Measurements from ENCODE around the gene MAP4.
"Not testable (repeated sequence)": the region's sequence is repeated elsewhere in the genome, so short reads cannot be mapped to it uniquely, and the experiment has no call there.

Gene MAP4, protein sequence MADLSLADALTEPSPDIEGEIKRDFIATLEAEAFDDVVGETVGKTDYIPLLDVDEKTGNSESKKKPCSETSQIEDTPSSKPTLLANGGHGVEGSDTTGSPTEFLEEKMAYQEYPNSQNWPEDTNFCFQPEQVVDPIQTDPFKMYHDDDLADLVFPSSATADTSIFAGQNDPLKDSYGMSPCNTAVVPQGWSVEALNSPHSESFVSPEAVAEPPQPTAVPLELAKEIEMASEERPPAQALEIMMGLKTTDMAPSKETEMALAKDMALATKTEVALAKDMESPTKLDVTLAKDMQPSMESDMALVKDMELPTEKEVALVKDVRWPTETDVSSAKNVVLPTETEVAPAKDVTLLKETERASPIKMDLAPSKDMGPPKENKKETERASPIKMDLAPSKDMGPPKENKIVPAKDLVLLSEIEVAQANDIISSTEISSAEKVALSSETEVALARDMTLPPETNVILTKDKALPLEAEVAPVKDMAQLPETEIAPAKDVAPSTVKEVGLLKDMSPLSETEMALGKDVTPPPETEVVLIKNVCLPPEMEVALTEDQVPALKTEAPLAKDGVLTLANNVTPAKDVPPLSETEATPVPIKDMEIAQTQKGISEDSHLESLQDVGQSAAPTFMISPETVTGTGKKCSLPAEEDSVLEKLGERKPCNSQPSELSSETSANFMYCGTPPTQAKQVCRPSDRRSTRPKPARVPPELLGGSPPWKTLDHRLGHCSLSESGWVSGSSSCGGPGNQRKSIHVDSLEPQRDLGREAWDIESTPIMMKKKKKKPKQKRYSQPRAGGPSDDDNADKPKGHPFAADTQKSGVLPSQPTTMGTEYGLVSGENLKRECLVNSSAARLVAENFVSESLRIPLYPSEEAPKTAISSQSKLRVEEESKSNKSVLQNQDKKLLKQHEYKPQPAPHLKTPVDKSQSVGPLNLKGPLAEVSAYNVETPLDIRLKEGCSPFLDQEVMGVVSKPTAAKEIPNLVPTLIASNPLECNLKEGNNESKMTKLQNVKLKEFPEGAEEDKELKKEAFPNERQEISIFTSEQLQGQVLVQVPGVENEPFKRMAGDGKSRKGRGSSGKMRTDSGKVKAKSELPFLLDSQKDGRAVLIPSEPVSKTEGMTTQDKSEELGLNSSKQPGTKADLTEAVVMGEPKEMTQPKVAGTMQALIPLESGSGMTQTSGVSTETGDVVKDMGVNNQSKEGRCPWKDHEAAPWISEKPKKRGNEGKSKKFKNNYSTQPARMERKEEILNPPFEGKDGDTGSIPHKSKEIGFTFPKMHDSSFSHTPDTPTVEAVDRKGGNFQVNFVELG (N-terminal part only)

GRCh38 chr3:48016301-48016973 lies at the start of gene MAP4:
MAP4 (minus strand) TSS chr3:48016416; CDS start chr3:47998860, 17,556 bp downstream.
- no peak for DNase-seq

- DNase-seq = no peak
These were observed 48.8 kb upstream of the MAP4 start for GRCh38 chr3:48065035-48065434.

DNA sequence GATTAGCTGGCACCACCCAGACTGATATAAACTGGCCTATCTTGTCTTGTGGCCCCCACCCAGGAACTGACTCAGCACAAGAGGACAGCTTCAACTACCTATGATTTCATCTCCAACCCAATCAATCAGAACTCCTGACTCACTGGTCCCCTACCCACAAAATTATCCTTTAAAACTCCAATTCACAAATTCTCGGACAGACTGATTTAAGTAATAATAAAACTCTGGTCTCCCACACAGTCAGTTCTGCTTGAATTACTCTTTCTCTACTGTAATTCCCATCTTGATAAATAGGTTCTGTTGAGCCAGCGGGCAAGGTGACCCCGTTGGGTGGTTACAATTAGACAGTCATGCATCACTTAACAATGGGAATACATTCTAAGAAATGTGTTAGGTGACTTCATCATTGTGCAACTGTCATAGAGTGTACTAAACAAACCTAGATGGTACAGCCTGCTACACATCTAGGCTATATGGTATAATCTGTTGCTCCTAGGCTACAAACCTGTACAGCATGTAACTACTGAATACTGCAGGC lies 48.1 kb upstream of the MAP4 start:
- no peak for DNase-seq

DNA sequence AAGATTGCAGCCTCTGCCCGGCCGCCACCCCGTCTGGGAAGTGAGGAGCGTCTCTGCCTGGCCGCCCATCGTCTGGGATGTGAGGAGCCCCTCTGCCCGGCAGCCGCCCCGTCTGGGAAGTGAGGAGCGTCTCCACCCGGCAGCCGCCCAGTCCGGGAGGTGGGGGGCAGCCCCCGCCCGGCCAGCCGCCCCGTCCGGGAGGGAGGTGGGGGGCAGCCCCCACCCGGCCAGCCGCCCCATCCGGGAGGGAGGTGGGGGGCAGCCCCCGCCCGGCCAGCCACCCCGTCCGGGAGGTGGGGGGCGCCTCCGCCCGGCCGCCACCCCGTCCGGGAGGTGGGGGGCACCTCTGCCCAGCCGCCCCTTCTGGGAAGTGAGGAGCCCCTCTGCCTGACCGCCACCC lies 45.4 kb upstream of the MAP4 start:
- DNase-seq = not testable (repeated sequence)

- no peak for DNase-seq
These were observed 41.9 kb upstream of the MAP4 start for GRCh38 chr3:48058091-48058490.

- no peak for DNase-seq
These were observed 41.3 kb upstream of the MAP4 start for GRCh38 chr3:48057521-48057920.

- no peak for DNase-seq
These were observed 31.7 kb upstream of the MAP4 start for GRCh38 chr3:48047841-48048464.

- DNase-seq = no peak
These were observed 26.0 kb upstream of the MAP4 start for GRCh38 chr3:48042071-48042760.

GRCh38 chr3:48039487-48040190 lies 23.4 kb upstream of the MAP4 start:
- DNase-seq = no peak

DNA sequence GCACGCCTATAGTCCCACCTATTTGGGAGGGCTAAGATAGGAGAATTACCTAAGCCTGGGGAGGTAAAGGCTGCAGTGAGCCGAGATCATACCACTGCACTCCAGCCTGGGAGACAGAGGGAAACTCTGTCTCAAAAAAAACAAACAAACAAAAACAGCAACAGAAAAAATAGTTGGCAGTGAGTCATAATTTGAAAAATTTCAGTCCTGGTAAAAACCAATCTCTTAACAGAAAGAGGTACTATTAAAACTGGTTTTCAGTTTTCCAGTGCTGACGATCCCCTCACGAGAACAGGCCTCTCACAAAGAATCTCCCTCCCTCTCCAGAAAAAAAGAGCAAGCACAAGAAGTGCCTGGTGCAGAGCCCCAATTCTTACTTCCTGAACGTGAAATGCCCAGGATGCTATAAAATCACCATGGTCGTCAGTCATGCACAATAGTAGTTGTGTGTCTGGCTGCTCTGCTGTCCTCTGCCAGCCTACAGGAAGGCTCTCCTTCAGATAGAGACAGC lies 22.8 kb upstream of the MAP4 start:
- DNase-seq = no peak

DNA sequence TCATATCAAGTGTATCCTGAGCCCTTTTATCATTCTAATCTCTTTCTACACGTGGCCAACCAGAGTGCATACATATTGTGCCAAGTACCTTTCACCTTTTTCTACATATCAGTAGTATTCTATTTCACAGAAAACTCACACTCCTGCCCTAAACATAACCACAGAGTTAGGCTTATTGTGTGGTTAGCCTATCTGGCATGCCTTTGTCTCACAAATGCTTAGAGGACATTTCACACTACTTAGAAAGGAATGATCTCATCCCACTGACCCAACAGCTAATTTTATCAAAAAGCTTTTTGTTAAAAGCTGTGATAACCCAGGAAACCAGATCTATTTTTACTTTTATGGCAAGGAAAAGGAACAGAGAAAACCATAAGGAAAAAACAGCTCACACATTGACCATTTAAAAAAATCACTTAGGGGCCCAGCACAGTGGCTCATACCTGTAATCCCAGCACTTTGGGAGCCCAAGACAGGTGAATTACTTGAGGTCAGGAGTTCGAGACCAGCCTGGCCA lies 17.8 kb upstream of the MAP4 start:
- no peak for DNase-seq

GRCh38 chr3:48030188-48030587 lies 14.0 kb upstream of the MAP4 start:
- DNase-seq = no peak

DNA sequence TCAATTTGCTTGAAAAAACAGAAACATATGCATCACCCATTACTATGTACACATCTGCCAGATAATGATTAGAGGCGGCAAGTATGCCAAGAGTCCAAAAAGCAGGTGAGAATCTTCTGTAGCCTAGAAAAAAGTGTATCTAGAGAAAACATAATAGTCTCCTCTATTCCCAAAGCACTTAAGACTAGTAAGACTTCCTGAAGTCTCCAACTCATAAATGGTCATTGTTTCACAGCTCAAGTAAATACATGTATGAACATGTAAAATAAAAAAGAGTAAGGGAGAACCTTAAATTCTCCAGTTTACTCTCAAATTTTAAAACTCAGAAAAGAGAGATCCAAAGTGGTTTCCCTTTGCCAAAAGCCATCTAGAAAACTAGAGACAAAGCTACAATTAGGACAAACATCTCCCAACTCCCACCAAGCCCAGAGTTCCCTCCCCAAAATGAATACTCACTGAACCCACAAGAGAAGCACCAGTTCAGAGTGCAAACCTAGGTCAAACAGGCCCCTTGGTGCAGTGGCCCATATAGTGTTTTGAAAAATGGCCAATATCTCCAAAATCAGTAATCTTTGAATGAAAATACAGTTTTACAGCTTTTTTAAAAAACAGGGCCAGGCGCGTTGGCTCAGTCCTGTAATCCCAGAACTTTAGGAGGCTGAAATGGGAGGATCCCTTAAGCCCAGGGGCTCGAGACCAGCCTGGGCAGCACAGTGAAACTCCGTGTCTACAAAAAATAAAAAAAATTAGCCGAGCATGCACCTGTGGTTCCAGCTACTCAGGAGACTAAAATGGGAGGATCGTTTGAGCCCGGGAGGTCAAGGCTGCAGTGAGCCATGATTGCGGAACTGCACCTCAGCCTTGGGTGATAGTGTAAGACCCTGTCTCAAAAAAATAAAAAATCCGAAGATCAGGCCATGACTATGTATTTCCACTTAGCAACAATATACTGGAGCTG lies 11.0 kb upstream of the MAP4 start:
- no peak for DNase-seq

- no peak for DNase-seq
These were observed 9.9 kb upstream of the MAP4 start for GRCh38 chr3:48026098-48026497.

GRCh38 chr3:48024401-48024800 lies 8.2 kb upstream of the MAP4 start:
- no peak for DNase-seq

DNA sequence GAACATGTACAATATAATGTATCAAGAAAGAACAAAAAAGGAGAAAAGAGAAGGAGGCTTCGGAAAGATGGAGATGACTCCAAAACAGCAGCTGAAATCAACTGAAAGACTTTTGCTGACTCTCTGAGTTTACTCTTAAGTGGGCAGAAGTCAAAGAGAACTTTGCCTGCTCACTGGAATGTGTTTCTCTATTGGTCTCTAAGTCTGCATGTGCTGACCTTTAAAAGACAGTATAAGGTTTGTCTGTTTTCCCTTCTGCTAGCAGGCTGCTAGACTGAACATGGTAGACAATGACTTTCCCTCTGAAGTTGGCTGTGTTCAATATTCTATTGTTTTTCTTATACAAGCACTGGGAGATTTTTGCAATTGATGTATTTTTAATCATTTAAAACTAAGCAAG lies 7.2 kb upstream of the MAP4 start:
- no peak for DNase-seq

DNA sequence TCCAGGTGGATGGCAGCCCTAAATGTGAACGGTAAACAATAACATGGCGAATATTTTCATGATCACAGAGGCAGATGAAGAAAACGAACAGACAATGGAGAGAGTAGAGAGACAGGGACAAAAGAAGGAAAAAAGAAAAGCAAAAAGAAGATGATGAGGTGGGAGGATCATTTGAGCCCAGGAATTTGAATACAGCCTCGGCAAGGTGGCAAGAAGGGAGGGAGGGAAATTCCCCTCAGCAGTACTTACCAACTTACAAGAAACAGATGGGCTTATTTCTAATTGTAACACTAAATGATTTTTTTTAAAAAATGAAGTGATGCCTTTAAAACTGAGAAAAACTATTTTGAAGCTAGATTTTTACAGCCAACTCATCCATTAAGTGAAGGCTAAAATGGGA lies 6.0 kb upstream of the MAP4 start:
- DNase-seq = no peak

DNA sequence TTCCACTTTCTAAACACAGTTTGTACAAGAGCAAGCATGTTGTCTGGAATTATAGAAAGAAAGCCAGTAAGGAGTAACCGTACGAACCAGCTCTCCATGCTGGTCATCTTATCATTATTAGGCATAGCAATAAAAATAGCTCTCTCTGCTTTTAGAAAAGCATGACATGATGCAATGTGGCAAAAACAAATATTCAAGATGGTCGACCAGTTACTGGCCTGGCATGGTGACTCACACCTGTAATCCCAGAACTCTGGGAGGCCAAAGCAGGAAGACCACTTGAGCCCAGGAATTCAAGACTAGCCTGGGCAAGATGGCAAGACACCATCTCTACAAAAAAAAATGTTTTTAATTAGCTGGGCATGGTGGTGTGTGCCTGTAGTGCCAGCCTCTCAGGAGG lies 2.6 kb upstream of the MAP4 start:
- DNase-seq = no peak
